Lower leg skin (tissue), 4 donors: Measurements from ENCODE around the gene ADAM10. TPM values are rescaled to one million over a fixed set of nuclear protein-coding genes. Genes with fewer than 3 reads are reported as not detected.

ENCODE experiments used
- DNase-seq, 2 donors: peaks; one replicate each; pipeline ENCODE4 v3.0.0-alpha.2; 2019; ENCODE audit warnings: low spot score in 2 of 2
- H3K4me3 ChIP-seq: fragments of 200-600 bp; sonication (generic); 2 replicates; pipeline ENCODE4 v1.5.1; 2017; ENCODE audit warnings: mild to moderate bottlenecking, low read depth; ENCODE audit not compliant: poor library complexity, severe bottlenecking
- POLR2A ChIP-seq, 2 donors: fragments of 450-650 bp; IDR thresholded peaks; one replicate each; pipeline ENCODE4 v1.6.1; 2016 to 2017; ENCODE audit warnings: antibody characterized with exemption in 2 of 2, mild to moderate bottlenecking in 1 of 2, moderate library complexity in 1 of 2
- WGBS, 2 donors: methylation state at CpG; one replicate each; pipeline ENCODE4 v1.1.5; 2018; 5-methylcytosine and 5-hydroxymethylcytosine counted together
- intact Hi-C: fragments of 100-400 bp; cut with DNase I; formaldehyde crosslinking; loops from one replicate; pipeline ENCODE4 v1.15.0; 2023; ENCODE audit warnings: low total_unique reads
- total RNA-seq, 4 donors: library from RNA; depleted of rRNA; stranded (reverse); fragments of >200 nt; gene quantifications; one replicate each; pipeline ENCODE4 v1.1.0, GENCODE V29; 2016
- TF ChIP-seq, protein P1 (sequence below), 3 donors: fragments of 450-650 bp; IDR thresholded peaks; one replicate each; pipeline ENCODE4 v1.5.1; 2016; ENCODE audit warnings: antibody characterized with exemption in 3 of 3, mild to moderate bottlenecking in 3 of 3, moderate library complexity in 2 of 3

Gene ADAM10
- total RNA-seq, 4 donors from 2014 or later, result 40.4 to 45.1 (median 44.5) TPM

DNA sequence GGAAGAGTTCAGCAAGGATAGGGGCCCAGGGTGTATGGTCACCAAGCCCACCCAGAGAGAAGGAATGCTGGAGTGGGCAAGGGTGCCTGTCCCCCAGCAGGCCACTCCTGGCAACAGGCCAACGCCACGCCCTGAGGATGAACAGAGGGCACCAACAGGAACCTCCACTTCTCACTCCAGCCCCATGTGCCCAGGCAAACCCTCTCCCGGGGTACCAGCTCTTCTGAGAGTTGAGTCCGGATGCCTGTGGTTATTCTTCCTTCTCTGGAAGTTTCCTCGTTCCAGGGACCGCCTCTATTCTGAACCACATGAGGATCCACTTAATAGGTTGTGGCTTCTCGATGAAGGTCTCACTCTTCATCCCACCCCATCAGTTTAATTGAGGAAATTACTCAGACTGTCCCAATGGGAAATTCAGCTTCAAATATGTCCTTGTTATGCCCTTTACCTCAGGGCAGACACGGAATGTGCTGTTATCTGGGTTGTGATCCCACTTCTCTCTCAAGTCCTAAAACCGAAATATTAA is 203.4 kb downstream of the ADAM10 start:
- 67 to 69% methylated on average over 9 of the region's 9 CpGs for WGBS, 2 donors
- H3K4me3 ChIP-seq, result no peak overlapping the region
- peak in 1 of 2 donors; percentile 76 for DNase-seq
- intact Hi-C loops, result loop anchor here (10.0 kb wide), 1 partner anchor 111 kb away; the partner anchor contains the start of gene LIPC
- TF ChIP-seq, protein P1, sequence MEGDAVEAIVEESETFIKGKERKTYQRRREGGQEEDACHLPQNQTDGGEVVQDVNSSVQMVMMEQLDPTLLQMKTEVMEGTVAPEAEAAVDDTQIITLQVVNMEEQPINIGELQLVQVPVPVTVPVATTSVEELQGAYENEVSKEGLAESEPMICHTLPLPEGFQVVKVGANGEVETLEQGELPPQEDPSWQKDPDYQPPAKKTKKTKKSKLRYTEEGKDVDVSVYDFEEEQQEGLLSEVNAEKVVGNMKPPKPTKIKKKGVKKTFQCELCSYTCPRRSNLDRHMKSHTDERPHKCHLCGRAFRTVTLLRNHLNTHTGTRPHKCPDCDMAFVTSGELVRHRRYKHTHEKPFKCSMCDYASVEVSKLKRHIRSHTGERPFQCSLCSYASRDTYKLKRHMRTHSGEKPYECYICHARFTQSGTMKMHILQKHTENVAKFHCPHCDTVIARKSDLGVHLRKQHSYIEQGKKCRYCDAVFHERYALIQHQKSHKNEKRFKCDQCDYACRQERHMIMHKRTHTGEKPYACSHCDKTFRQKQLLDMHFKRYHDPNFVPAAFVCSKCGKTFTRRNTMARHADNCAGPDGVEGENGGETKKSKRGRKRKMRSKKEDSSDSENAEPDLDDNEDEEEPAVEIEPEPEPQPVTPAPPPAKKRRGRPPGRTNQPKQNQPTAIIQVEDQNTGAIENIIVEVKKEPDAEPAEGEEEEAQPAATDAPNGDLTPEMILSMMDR (IDR thresholded peaks at IDR 0.05), result no peak
- no peak for TF ChIP-seq POLR2A (IDR thresholded peaks at IDR 0.05)

DNA sequence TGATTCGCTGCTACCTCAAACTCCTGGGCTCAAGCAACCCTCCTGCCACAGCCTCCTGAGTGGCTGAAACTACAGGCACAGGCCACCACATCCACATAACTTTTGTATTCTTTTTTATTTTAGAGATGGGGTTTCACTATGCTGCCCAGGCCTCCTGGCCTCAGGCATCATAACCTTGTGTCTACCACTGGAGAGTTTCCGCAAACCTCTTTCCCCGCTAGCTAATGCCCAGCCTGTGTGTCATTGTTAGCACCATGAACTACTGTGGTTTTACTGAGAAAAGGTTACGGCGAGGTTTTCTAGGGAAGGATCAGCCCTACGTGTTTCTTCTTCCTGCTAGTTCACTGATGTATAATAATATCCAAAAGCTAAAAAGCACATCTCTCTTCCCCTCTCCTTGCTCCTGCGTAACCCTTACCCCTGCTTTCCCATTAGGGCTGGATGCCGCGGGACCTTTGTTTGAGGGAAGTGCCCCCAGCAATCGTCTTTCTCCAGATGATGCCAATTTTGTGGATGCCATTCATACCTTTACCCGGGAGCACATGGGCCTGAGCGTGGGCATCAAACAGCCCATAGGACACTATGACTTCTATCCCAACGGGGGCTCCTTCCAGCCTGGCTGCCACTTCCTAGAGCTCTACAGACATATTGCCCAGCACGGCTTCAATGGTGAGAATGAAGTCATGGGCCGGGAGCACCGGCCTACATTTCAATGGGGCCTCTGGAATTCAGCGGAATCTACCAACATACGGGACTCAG is 204.0 kb downstream of the ADAM10 start:
- no peak overlapping the region for H3K4me3 ChIP-seq
- no peak for DNase-seq
- 94% methylated on average over 18 of the region's 18 CpGs for WGBS, 2 donors
- intact Hi-C loops, result loop anchor here (10.0 kb wide), 1 partner anchor 111 kb away; the partner anchor contains the start of gene LIPC
- TF ChIP-seq, protein P1 (IDR thresholded peaks at IDR 0.05), result no peak
- no peak for TF ChIP-seq POLR2A (IDR thresholded peaks at IDR 0.05)

DNA sequence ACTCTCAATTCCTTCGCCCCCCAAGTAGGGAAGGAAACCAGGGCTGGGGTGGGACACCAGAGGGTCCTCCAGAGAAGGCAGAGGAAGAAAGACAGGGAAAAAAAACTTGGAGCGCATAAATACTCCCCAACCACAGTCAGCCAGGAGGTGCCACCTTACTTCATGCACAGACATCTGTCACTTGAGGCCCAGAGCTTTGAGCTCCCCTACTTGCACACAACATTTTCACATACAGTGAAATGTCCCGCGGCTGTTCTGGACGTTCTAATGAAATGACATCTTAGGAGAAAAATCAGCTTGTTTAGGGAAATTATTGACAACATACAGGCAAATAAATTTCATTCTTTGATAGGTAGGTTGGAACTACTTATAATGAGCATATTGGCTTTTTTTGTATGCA is 204.8 kb downstream of the ADAM10 start:
- intact Hi-C loops, result loop anchor here (10.0 kb wide), 1 partner anchor 110 kb away; the partner anchor contains the start of gene LIPC
- TF ChIP-seq, protein P1 (IDR thresholded peaks at IDR 0.05), result no peak
- no peak for TF ChIP-seq POLR2A (IDR thresholded peaks at IDR 0.05)
- no peak for DNase-seq
- H3K4me3 ChIP-seq, result no peak overlapping the region
- 92 to 93% methylated on average over 5 of the region's 5 CpGs for WGBS, 2 donors

- 91 to 93% methylated on average over 17 of the region's 17 CpGs for WGBS, 2 donors
- TF ChIP-seq, protein P1 (IDR thresholded peaks at IDR 0.05), result no peak
- TF ChIP-seq POLR2A (IDR thresholded peaks at IDR 0.05), result no peak
- peak in 1 of 2 donors; percentile 68 for DNase-seq
- no peak overlapping the region for H3K4me3 ChIP-seq
- intact Hi-C loops, result loop anchor here (10.0 kb wide), 1 partner anchor 109 kb away; the partner anchor contains the start of gene LIPC
Measured at GRCh38 chr15:58543664-58544335, 205.7 kb downstream of the ADAM10 start.

GRCh38 chr15:58541410-58542087 is 208.0 kb downstream of the ADAM10 start:
- no peak overlapping the region for H3K4me3 ChIP-seq
- WGBS, 2 donors, result 82 to 89% methylated on average over 22 of the region's 22 CpGs
- intact Hi-C loops, result loop anchor here (10.0 kb wide), 1 partner anchor 107 kb away; the partner anchor contains the start of gene LIPC
- TF ChIP-seq POLR2A (IDR thresholded peaks at IDR 0.05), result no peak
- TF ChIP-seq, protein P1 (IDR thresholded peaks at IDR 0.05), result no peak
- DNase-seq, result peak in 1 of 2 donors; percentile 79
